A673 (cell line): ENCODE data around the gene ZFYVE28. TPM values are rescaled to one million over a fixed set of nuclear protein-coding genes. Genes with fewer than 3 reads are reported as not detected.

Experiments
- BruUV-seq: library from RNA; stranded (reverse); fragments of 400-500 nt; replicated peaks from 2 replicates; lab custom pipeline; 2021; lab: Mats Ljungman, UMichigan
- CTCF ChIA-PET: fragments of 300-600 bp; sonication (Branson Sonifier 250); formaldehyde crosslinking; loops from one replicate; lab custom pipeline; 2022; ENCODE audit warnings: antibody characterized with exemption; lab: Charles Lee
- POLR2A ChIA-PET: fragments of 300-600 bp; sonication (Branson Sonifier 250); formaldehyde crosslinking; loops from one replicate; lab custom pipeline; 2022; ENCODE audit warnings: antibody characterized with exemption; ENCODE audit not compliant: low non-redundant PET; lab: Charles Lee
- DNase-seq: peaks from one replicate; pipeline ENCODE4 v3.0.0-alpha.2; 2015; ENCODE audit warnings: low spot score
- H3K27ac ChIP-seq: fragments of 200-600 bp; sonication (generic); 2 replicates; pipeline ENCODE4 v1.5.1; 2016; ENCODE audit warnings: mixed run types, low read depth, mild to moderate bottlenecking, mixed read lengths, antibody characterized with exemption, low read length; ENCODE audit not compliant: poor library complexity, severe bottlenecking
- H3K27me3 ChIP-seq: fragments of 200-600 bp; sonication (generic); replicated peaks from 2 replicates; pipeline ENCODE4 v1.6.1; 2017; ENCODE audit warnings: mixed run types, low read depth, mild to moderate bottlenecking, mixed read lengths, antibody characterized with exemption, low read length; ENCODE audit not compliant: insufficient read depth, poor library complexity
- H3K36me3 ChIP-seq: fragments of 200-600 bp; sonication (generic); 2 replicates; pipeline ENCODE4 v1.6.1; 2016; ENCODE audit warnings: mixed run types, mild to moderate bottlenecking, mixed read lengths, antibody characterized with exemption, low read length; ENCODE audit not compliant: insufficient read depth, poor library complexity, severe bottlenecking
- H3K4me1 ChIP-seq: fragments of 200-600 bp; sonication (generic); 2 replicates; pipeline ENCODE4 v1.6.1; 2017; ENCODE audit warnings: mixed run types, mild to moderate bottlenecking, mixed read lengths, antibody characterized with exemption, low read length; ENCODE audit not compliant: insufficient read depth, poor library complexity, severe bottlenecking
- H3K4me3 ChIP-seq: fragments of 200-600 bp; sonication (generic); 2 replicates; pipeline ENCODE4 v1.5.1; 2016; ENCODE audit warnings: low read depth, mixed run types, mild to moderate bottlenecking, mixed read lengths, low read length; ENCODE audit not compliant: poor library complexity, severe bottlenecking
- H3K9me3 ChIP-seq: fragments of 200-600 bp; sonication (generic); 2 replicates; pipeline ENCODE4 v1.6.1; 2016; ENCODE audit warnings: mixed run types, low read depth, mild to moderate bottlenecking, mixed read lengths, antibody characterized with exemption, low read length; ENCODE audit not compliant: poor library complexity, severe bottlenecking
- CTCF ChIP-seq: fragments of 300-800, 200-600 bp; sonication (generic); conservative IDR thresholded peaks from 2 replicates; pipeline ENCODE4 v1.5.1; 2017; ENCODE audit warnings: low read depth, mild to moderate bottlenecking, antibody characterized with exemption, low read length, moderate library complexity, mixed read lengths
- EZH2 ChIP-seq: fragments of 200-600 bp; sonication (generic); IDR thresholded peaks from 2 replicates; pipeline ENCODE4 v1.6.1; 2017; ENCODE audit warnings: borderline replicate concordance, low read depth, mild to moderate bottlenecking, mixed read lengths, antibody characterized with exemption, low read length; ENCODE audit not compliant: poor library complexity, severe bottlenecking
- intact Hi-C: fragments of 100-400 bp; cut with micrococcal nuclease; formaldehyde crosslinking; loops from one replicate; pipeline ENCODE4 v1.10.0; 2022; ENCODE audit not compliant: unreplicated experiment
- total RNA-seq: library from RNA; stranded (reverse); gene quantifications from 2 replicates; pipeline ENCODE4 v1.2.3, GENCODE V29; 2021

The ZFYVE28 gene
- total RNA-seq, 1 experiment from 2014 or later = 8.6 TPM

- POLR2A ChIA-PET = no interaction called here
Observed at GRCh38 chr4:2337896-2338295, 80.5 kb downstream of the ZFYVE28 start.

GRCh38 chr4:2337131-2337723 lies 81.2 kb downstream of the ZFYVE28 start:
- intact Hi-C loops = no loop called here
- no peak for DNase-seq
- Histone ChIP-seq H3K27me3 (no peaks in the 10 kb centered on the region), H3K27ac (no peak overlapping the region), H3K4me3 (no peak overlapping the region), H3K4me1 (no peaks in the 10 kb centered on the region), H3K9me3 (no peaks in the 10 kb centered on the region), H3K36me3 (no peaks in the 10 kb centered on the region)
- ChIA-PET CTCF (no interaction called here), POLR2A (no interaction called here)
- TF ChIP-seq CTCF = no peak
- no peak for TF ChIP-seq EZH2
- no TSS peak for BruUV-seq

More at GRCh38 chr4:2337896-2338295, 80.5 kb downstream of the ZFYVE28 start:
- H3K27ac ChIP-seq = no peak overlapping the region
- CTCF ChIA-PET = no interaction called here
- H3K9me3 ChIP-seq = no peaks in the 10 kb centered on the region
- no peaks in the 10 kb centered on the region for H3K27me3 ChIP-seq
- H3K4me1 ChIP-seq = no peaks in the 10 kb centered on the region
- no peak overlapping the region for H3K4me3 ChIP-seq
- no peak for DNase-seq
- intact Hi-C loops = no loop called here
- no peak for TF ChIP-seq CTCF
- no peak for TF ChIP-seq EZH2
- H3K36me3 ChIP-seq = no peaks in the 10 kb centered on the region
- no TSS peak for BruUV-seq

GRCh38 chr4:2336659-2337058 lies 81.8 kb downstream of the ZFYVE28 start:
- TF ChIP-seq CTCF = no peak
- no peak for TF ChIP-seq EZH2
- Histone ChIP-seq H3K27ac (no peak overlapping the region), H3K4me1 (no peaks in the 10 kb centered on the region), H3K36me3 (no peaks in the 10 kb centered on the region), H3K27me3 (no peaks in the 10 kb centered on the region), H3K4me3 (no peak overlapping the region), H3K9me3 (no peaks in the 10 kb centered on the region)
- ChIA-PET POLR2A (no interaction called here), CTCF (interaction anchor here (0.7 kb wide), 1 partner anchor 74 kb away, joined by 9 read pairs; no protein-coding TSS in a partner anchor)
- no TSS peak for BruUV-seq
- intact Hi-C loops = no loop called here
- no peak for DNase-seq
